HG03108 (cell line): ENCODE measurements around the gene RIMBP2.

Source experiments
- ATAC-seq: cut with Tn5 transposase; IDR thresholded peaks from one replicate; pipeline ENCODE4 v1.9.1; 2021; ENCODE audit warnings: moderate library complexity; ENCODE audit not compliant: unreplicated experiment

RIMBP2 gene

GRCh38 chr12:130354407-130354806 lies 361.7 kb downstream of the RIMBP2 start:
- ATAC-seq = no peak

GRCh38 chr12:130353081-130353480 lies 363.0 kb downstream of the RIMBP2 start:
- ATAC-seq = no peak

- no peak for ATAC-seq
Measured at GRCh38 chr12:130351326-130351725, 364.8 kb downstream of the RIMBP2 start.

DNA sequence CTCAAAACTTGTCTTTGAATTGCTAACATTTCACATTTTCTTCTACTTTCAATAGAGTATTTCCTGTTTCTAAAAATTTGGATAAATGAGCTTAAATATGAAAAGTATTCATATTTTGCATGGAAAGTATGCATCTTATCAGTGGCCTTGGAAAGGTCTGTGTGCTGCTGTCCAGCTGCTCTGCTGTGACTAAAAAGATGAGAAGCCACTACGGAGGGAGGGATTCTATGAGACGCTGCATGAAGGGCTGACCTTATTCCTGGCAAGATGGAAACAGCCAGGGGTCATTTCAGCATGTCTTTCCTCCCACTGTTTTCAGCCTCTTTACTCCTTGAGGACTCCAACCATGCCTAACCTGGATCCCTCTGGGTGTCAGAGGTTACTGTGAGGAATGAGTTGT lies 365.4 kb downstream of the RIMBP2 start:
- no peak for ATAC-seq

GRCh38 chr12:130347588-130347987 lies 368.5 kb downstream of the RIMBP2 start:
- ATAC-seq = no peak
